ENCODE data around the gene MTSS2. TPM values are rescaled to one million over a fixed set of nuclear protein-coding genes. Genes with fewer than 3 reads are reported as not detected.

Gene MTSS2
- total RNA-seq (2021) = 47.6 and 54.8 TPM in 2 replicates
- Bru-seq, nascent RNA = percentile 67 among the genes with signal in this experiment
- BruChase-seq, experiment 1, labeled RNA remaining after a 2-hour chase = percentile 83 among the genes with signal in this experiment
- BruChase-seq, experiment 2, labeled RNA remaining after a 6-hour chase = percentile 88 among the genes with signal in this experiment
- long read RNA-seq, partial matches to known transcripts = 0 of 1 reads
- long read RNA-seq, other reads (novel, unspliced or antisense) = 1 of 1 reads

- Histone ChIP-seq H3K4me3 (ENCODE audit: low read depth, low read length, poor library complexity, severe bottlenecking) (peak within 1 kb of the TSS; percentile 65), H3K27ac (ENCODE audit: low read depth, low read length, poor library complexity, severe bottlenecking) (peak within 1 kb of the TSS; percentile 80), H3K36me3 (ENCODE audit: insufficient read depth, low read length, poor library complexity, severe bottlenecking) (no peaks in the 10 kb centered on the region), H3K4me1 (ENCODE audit: insufficient read depth, low read length, poor library complexity, severe bottlenecking) (peaks cover 24% of the 10 kb centered on the region), H3K9me3 (ENCODE audit: low read depth, low read length, poor library complexity, severe bottlenecking) (no peaks in the 10 kb centered on the region), H3K27me3 (replicated peaks; ENCODE audit: insufficient read depth, low read depth, low read length, poor library complexity) (no peaks in the 10 kb centered on the region)
- ChIA-PET CTCF (no interaction called here), POLR2A (ENCODE audit: low non-redundant PET) (no interaction called here)
- no TSS peak for BruUV-seq (replicated peaks)
- intact Hi-C loops (cut with micrococcal nuclease; ENCODE audit: unreplicated experiment) = loop anchor here (5.0 to 10.0 kb wide), 2 partner anchors 66 to 679 kb away; no protein-coding TSS in a partner anchor
- TF ChIP-seq EZH2 (IDR thresholded peaks at IDR 0.05; ENCODE audit: borderline replicate concordance, low read depth, low read length, poor library complexity, severe bottlenecking) = no peak
- TF ChIP-seq CTCF (conservative IDR thresholded peaks at IDR 0.05; ENCODE audit: low read depth, low read length) = no peak
- DNase-seq (ENCODE audit: low spot score) = peak; percentile 91
Measured at GRCh38 chr16:70685938-70686375, at the start of gene MTSS2. Gene MTSS2 (minus strand): TSS chr16:70686053. CDS start chr16:70685791, 262 bp downstream.

GRCh38 chr16:70735141-70735979 lies 49.5 kb upstream of the MTSS2 start:
- H3K4me3 ChIP-seq (ENCODE audit: low read depth, low read length, poor library complexity, severe bottlenecking) = no peak overlapping the region
- H3K36me3 ChIP-seq (ENCODE audit: insufficient read depth, low read length, poor library complexity, severe bottlenecking) = peaks cover 3% of the 10 kb centered on the region
- no peaks in the 10 kb centered on the region for H3K4me1 ChIP-seq (ENCODE audit: insufficient read depth, low read length, poor library complexity, severe bottlenecking)
- POLR2A ChIA-PET (ENCODE audit: low non-redundant PET) = no interaction called here
- CTCF ChIA-PET = interaction anchor here (0.6 kb wide), 1 partner anchor 339 kb away, joined by 3 read pairs; no protein-coding TSS in a partner anchor
- no peak overlapping the region for H3K27ac ChIP-seq (ENCODE audit: low read depth, low read length, poor library complexity, severe bottlenecking)
- H3K9me3 ChIP-seq (ENCODE audit: low read depth, low read length, poor library complexity, severe bottlenecking) = no peaks in the 10 kb centered on the region
- DNase-seq (ENCODE audit: low spot score) = no peak
- TF ChIP-seq EZH2 (IDR thresholded peaks at IDR 0.05; ENCODE audit: borderline replicate concordance, low read depth, low read length, poor library complexity, severe bottlenecking) = no peak
- intact Hi-C loops (cut with micrococcal nuclease; ENCODE audit: unreplicated experiment) = no loop called here
- no peaks in the 10 kb centered on the region for H3K27me3 ChIP-seq (replicated peaks; ENCODE audit: insufficient read depth, low read depth, low read length, poor library complexity)
- BruUV-seq (replicated peaks) = no TSS peak

GRCh38 chr16:70734522-70735095 lies 48.8 kb upstream of the MTSS2 start:
- Histone ChIP-seq H3K9me3 (ENCODE audit: low read depth, low read length, poor library complexity, severe bottlenecking) (no peaks in the 10 kb centered on the region), H3K27me3 (replicated peaks; ENCODE audit: insufficient read depth, low read depth, low read length, poor library complexity) (no peaks in the 10 kb centered on the region), H3K27ac (ENCODE audit: low read depth, low read length, poor library complexity, severe bottlenecking) (no peak overlapping the region), H3K4me3 (ENCODE audit: low read depth, low read length, poor library complexity, severe bottlenecking) (no peak overlapping the region), H3K36me3 (ENCODE audit: insufficient read depth, low read length, poor library complexity, severe bottlenecking) (peaks cover 3% of the 10 kb centered on the region), H3K4me1 (ENCODE audit: insufficient read depth, low read length, poor library complexity, severe bottlenecking) (no peaks in the 10 kb centered on the region)
- TF ChIP-seq CTCF (conservative IDR thresholded peaks at IDR 0.05; ENCODE audit: low read depth, low read length) (no peak), EZH2 (IDR thresholded peaks at IDR 0.05; ENCODE audit: borderline replicate concordance, low read depth, low read length, poor library complexity, severe bottlenecking) (no peak)
- CTCF ChIA-PET = interaction anchor here (0.6 kb wide), 1 partner anchor 338 kb away, joined by 3 read pairs; no protein-coding TSS in a partner anchor
- intact Hi-C loops (cut with micrococcal nuclease; ENCODE audit: unreplicated experiment) = no loop called here
- DNase-seq (ENCODE audit: low spot score) = no peak
- BruUV-seq (replicated peaks) = no TSS peak
- POLR2A ChIA-PET (ENCODE audit: low non-redundant PET) = no interaction called here
